Posterior cingulate gyrus (tissue), 11 donors: ENCODE data around the gene WASF2.
"Not testable (repeated sequence)": the region's sequence is repeated elsewhere in the genome, so short reads cannot be mapped to it uniquely, and the experiment has no call there.

Experiments
- DNase-seq, 10 donors: peaks; one replicate each; pipeline versions ENCODE4 v3.0.0 to v3.0.0-alpha.2; 2020 to 2021; ENCODE audit warnings: mixed read lengths in 3 of 10
- intact Hi-C: fragments of 100-400 bp; cut with DNase I; formaldehyde crosslinking; loops from one replicate; pipeline ENCODE4 v1.15.1; 2023

The WASF2 gene

DNA sequence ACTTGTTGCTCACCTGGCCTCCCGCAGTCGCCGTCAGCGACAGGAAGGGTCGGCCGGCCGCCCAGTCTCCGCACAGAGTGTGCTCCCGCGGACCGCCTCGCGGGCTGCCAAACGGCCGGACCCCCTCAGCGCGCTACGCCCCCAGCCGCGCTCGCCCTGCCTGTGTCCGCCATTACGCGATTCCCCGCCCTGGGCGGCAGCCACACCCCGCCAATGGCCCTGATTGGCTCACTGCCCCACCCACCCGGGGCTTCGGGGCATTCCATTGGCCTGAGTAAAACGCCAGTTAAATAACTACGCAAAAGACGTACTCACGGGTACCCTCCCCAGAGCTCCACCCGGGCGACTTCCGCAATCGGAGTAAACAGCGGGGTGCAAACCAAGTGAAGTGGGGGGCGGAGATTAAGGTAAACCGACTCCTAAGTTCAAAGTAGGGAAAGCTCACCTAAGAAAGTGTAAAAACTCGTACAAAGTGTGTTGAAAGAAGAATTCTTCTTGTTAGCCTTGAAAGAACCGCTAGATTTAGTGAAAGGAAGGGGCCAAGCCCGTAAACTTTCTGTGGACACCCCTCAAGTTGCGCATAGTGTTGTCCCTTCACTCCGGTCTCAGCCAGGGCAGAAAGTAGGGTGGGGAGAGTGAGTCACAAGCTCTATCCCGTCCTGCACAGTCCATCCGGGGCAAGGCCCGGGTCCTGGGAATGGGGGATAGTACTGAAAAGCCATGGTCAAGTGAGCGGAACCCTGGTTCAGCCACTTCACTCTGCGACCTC lies at the start of gene WASF2:
Gene WASF2 (minus strand): TSS at position 195 of the 769 bp plus-strand sequence. CDS start 61,277 bp downstream, outside the sequence.
- intact Hi-C loops = loop anchor here (5.0 kb wide), 1 partner anchor 37 kb away; no protein-coding TSS in a partner anchor
- peak; percentile 95 to 100 (median 98) for DNase-seq

DNA sequence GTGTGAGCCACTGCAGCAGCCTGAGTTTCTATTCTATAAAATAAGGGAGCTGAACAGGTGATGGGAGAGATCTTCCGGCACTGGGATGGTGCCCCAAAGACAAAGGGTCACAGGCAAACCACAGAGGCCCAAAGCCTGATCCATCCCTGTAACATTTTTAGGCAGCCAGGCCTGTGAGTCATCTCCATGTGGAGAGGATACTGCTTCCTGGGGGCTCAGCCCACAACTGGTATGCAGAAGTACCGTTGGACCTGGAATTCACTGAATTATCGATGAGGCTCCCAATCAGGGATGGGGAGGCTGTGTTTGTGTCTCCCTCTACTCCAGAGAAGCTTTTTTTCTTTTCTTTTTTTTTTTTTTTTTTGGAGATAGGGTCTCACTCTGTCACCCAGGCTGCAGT lies 48.8 kb upstream of the WASF2 start:
- no peak for DNase-seq
- intact Hi-C loops = no loop called here

- DNase-seq, intact Hi-C loops: not testable (repeated sequence)
These were observed 48.3 kb upstream of the WASF2 start for GRCh38 chr1:27538305-27538676.

GRCh38 chr1:27536767-27537166 lies 46.8 kb upstream of the WASF2 start:
- intact Hi-C loops = no loop called here
- peak in 8 of 10 donors; percentile 55 to 96 (median 76) for DNase-seq

DNA sequence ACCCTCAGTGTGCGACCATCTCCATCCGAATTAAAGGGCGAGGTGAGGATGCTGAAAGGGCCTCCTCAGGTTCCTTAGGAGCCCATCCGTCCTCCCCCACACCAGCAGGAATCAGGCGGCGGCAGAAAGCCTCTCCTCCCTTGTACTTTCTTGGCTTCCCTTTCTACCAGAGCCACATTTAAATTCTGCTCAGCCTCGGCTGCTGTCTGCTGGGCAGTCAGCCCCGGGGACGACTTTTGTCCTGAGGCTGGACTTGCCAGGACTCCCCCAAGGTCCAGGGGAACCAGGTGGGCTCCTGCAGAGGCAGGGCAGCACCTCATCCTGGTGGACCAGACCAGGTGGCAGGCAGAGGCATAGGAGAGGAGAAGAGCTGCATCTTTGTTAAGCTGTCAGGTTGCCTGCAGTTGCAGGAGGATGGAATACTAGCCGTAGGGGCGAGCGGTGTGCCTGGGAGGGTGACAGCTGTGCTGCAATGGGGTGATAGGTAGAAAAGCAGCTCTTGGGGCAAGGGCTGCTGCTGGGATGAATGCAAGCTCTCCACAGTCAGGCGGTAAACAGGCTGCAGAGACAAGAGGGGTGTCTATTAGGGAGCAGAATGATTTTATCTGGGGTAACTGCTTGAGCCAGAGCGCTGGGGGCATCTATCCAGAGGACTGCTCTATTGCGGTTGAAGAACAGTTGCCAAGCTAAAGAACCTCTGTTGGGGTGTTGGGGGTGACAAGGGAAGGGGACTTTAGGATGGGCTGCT lies 46.2 kb upstream of the WASF2 start:
- intact Hi-C loops = no loop called here
- DNase-seq = peak in 7 of 10 donors; percentile 41 to 92 (median 57)

GRCh38 chr1:27535386-27535785 lies 45.4 kb upstream of the WASF2 start:
- intact Hi-C loops = no loop called here
- DNase-seq = no peak

DNA sequence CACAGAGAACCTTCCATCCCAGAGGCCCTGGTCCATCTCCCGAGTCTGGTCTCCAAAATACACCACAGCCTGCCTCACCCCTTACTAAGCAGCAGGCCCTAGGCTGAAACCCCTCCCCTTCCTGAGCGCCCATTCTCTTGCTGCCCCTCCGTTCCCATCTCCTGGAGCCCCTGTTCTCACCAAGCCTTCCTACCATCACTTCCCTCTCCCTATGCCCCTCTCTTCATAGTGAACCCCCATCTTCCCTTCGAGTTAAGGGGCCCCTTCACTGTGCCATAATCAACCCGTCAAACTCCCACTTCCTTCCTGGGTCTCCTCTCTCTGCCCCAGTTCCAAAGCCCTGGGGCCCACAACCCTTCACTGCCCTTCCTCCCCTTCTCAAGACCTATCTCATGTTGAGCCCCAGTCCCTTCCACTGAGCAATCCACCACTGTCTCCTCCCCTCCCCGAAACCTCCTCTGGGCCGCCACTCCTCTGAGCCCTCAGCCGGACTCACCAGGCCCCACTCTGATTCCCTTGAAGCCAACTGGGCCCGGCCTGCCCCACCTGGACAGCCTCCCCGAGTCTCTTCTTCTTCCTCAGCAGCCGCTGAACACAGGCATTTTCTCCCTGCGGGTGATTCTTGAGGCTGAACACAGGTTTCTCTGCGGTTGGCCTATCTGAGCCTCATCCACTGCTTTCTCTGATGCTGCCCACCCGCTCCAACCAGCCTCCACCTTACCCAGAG lies 42.2 kb upstream of the WASF2 start:
- intact Hi-C loops = no loop called here
- no peak for DNase-seq

- intact Hi-C loops = no loop called here
- no peak for DNase-seq
These were observed 40.2 kb upstream of the WASF2 start for GRCh38 chr1:27530192-27530591.

- no peak for DNase-seq
- intact Hi-C loops = loop anchor here (5.0 kb wide), 1 partner anchor 37 kb away; the partner anchor contains the start of gene WASF2
These were observed 39.7 kb upstream of the WASF2 start for GRCh38 chr1:27529704-27530018.

DNA sequence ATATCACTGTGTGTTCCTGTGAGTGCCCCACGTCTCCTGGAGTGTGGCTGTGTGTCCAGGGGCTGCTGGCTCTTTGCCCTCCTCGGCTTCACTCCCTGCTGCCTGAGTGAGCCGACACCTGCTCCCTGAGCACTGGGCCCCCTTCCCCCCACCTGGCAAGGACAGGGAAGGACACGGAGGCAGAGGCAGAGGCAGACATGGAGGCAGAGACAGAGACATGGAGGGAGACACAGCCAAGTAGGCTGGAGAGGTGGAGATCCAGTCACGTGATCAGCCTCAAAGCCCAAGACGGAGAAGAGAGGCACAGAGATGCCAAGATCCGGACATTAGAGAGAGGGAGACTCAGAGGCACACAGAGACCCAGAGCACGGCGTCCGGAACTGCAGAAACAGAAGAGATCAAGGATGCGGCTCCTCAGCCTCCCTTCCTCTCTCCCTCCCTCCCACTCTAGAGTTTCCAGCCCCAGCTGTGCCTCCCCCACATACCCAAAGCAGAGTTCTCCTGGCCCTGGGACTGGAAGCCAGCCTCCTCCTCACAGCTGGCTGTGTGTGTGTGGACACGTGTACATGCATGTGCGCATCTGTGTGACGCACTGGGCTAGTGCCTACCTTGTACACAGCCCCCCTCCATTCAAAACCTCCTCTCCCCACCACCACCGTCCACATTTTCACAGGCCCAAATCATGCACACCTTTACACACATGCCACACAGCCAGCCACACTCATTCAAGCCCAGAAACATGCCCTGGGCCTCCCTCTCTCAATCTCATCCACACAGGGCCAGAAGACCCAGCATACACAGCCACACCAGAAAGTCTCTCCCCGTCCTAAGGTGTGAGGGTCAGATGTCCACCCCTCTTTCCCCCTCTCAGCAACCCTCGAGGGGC lies 39.1 kb upstream of the WASF2 start:
- DNase-seq = peak in 7 of 10 donors; percentile 63 to 95 (median 79)
- intact Hi-C loops = loop anchor here (5.0 kb wide), 1 partner anchor 37 kb away; the partner anchor contains the start of gene WASF2

DNA sequence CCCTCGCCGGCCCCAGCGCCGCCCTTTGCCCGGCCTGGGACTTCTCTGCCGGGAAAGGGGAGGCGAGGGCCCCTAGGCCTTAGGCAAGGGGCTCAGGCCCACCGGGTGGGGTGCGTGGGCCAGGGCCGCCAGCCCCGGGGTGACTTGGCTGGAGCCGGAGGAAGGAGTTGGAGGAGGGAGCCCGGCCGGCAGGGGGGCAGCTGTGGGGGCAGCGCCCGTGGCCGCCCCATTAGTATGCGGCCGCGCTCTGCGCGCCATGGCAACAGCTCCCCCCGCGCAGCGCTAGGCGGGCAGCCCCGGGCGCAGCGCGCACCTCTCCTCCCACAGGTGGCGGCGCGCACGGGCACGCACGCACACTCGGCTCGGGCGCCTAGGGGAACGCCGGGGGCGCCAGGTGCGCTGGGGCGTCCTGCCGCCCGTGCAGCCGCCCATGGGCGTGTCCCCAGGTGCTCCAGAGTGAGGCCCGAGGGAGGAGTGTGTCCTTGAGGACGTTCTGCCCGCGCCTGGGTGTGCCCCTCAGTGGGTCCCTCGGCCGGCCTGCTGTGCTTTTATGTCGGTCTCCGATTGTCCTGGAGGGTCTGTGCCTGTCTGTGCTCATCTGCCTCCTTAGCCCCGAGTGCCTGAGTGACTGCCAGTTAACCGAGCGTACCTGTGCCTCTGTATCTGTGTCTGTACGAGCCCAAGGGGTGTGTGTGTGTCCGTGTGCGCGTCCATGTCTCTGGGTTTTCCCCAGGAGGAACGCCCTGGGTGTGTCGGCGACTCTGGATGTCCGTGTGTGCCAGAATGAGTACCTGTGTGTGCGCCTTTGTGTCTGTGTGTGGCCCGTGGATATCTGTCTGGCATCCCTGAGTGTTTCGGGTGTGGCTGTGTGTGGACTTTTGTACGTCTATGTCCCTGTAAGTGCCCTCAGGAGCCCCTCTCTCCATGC lies 38.2 kb upstream of the WASF2 start:
- intact Hi-C loops = loop anchor here (5.0 kb wide), 1 partner anchor 36 kb away; the partner anchor contains the start of gene WASF2
- peak in 7 of 10 donors; percentile 52 to 94 (median 60) for DNase-seq

DNA sequence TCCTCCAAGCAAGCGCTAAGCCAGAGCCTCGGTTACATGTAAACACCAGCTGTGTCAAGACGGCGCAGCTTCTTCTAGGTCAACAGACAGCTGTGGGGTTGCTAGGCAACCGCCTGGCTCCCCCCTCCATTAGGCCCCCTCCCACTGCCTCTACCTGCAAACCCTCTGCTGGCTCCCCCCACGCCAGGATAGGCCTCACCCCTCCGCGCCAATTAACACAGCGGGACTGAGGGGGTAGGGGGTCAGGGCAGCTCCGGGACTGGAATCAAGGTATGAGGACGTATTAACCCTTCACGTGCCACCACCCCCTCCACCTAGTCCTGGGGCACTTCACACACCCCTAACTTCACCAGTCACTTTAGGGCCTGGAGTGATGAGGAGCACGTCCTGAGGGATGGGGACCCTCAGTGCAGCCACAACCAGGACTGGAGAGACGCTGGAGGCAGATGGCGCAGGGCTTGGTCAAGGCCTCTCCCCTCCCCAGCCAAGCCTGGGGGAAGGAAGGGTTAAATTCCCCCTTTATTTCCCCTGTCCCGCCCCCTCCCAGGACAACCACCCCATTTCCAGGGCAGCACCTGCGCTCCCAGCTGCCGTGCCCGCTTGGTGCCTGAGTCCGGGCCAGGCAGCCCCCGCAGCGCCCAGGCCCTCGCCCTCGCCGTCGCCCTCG lies 37.4 kb upstream of the WASF2 start:
- intact Hi-C loops = loop anchor here (5.0 kb wide), 1 partner anchor 35 kb away; the partner anchor contains the start of gene WASF2
- DNase-seq = peak in 3 of 10 donors; percentile 50 to 90 (median 81)

DNA sequence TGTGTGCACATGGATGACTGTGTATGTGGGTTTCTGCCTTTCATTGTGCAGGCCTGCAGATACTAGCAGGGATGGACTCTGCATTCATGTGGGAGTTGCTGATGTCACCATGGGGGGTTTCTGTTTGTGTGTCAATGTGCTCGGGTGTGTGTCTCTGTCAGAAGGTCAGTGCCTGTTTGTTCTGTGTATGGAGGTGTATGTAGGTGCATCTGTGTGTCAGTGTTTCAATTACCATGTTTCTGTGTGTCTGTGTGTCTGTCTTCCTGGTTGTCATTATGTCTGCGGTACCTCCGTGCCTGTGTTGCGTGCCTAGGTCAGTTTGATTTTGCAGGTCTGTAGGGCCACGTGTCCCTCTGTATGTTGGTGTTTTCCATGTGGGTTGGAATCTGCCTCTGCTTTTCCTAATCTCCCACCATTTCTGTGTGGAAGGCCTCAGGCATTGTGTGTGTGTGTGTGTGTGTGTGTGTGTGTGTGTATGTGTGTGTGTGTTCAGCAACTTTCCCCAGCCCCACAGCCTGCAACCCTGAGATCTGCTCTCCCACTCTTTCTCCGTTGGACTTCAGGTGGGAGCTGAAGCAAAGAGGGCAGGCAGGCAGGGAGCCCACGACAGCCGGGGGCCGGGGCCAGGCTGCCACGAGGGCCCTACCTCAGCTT lies 36.7 kb upstream of the WASF2 start:
- intact Hi-C loops = loop anchor here (5.0 kb wide), 1 partner anchor 34 kb away; the partner anchor contains the start of gene WASF2
- no peak for DNase-seq

DNA sequence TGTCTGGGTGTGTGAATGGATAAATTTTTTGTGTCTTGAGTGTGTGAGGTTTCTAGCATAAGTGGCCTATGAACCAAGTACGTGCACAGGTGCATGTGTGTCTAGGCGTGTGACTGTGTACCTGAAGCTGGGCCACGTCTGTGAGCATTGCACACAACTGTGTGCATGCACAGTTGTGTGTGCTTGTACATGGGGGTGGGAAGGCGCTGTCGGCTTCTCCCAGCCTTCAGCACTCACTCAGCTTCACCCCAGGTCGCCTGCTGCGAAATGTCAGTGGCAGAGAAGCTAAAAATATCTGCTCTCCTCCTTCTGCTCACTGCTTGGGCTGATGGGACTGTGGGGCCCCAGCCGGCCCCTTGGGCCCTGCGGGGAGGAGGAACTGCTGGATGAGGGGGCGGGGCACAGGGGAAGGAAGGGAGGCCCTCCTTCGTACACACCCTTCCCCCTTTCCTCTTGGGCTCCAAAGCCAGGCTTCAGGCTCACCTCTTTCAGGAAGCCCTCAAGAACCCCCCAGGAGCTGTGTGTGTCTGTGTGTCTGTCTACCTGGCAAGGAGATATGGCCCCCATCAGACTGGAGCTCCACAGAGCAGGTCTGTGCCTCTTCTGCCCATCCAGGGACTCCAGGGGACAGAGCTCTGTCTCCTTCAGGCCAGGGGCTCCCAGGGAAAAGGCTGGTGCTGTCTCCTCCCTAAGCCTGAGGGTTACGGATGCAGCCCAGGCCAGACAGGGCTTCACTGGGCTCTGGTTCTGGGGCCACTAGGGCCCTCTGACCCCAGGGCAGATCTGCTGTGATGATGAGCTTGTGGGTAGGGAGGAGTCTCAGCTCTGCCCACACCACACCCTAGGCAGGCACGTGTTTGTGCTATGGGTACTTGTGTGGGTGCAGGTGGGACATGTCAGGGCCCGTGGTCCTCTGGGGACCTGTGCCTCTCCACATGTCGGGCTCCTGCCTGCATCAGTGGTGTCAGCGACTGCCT lies 35.6 kb upstream of the WASF2 start:
- intact Hi-C loops = loop anchor here (5.0 kb wide), 1 partner anchor 33 kb away; the partner anchor contains the start of gene WASF2
- DNase-seq = peak in 3 of 10 donors; percentile 37 to 93 (median 81)

DNA sequence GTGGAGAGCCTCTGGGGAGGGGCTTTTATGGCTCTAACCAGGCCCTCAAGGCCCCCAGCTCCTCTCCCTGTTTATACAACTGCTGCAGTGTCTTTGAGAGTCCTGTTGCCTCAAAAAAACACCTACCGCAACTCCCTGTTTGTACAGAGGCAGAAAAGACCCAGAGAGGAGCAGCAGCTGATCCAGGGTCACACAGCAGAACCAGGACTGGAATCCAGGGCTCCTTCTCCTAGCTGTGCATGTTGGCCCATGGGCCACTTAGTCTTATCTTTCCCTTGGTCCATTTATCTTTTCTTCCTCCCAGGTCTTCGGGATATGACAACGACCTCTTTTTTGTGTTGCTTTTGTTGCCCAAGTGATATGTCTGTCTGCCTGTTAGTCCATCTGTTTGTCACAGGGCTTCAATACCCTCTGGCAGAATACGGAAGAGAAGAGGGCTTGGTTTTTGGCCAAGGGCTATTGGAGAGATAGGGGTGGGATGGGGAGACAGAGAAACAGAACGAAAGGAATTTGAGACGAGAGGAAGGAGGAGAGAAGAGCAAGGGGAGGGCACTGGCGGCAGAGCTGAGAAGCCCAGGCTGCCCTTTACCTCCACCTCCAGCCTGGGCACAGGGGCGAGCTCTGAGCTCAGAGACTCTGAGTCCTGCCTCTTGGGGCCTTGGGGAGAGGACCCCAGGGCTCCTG lies 33.5 kb upstream of the WASF2 start:
- intact Hi-C loops = no loop called here
- no peak for DNase-seq
